ENCODE data around the gene CHCHD6. TPM values are rescaled to one million over a fixed set of nuclear protein-coding genes. Genes with fewer than 3 reads are reported as not detected.

The CHCHD6 gene
- total and polyA plus RNA-seq, 4 donors: 22.5 to 70.2 (median 49.7) TPM

DNA sequence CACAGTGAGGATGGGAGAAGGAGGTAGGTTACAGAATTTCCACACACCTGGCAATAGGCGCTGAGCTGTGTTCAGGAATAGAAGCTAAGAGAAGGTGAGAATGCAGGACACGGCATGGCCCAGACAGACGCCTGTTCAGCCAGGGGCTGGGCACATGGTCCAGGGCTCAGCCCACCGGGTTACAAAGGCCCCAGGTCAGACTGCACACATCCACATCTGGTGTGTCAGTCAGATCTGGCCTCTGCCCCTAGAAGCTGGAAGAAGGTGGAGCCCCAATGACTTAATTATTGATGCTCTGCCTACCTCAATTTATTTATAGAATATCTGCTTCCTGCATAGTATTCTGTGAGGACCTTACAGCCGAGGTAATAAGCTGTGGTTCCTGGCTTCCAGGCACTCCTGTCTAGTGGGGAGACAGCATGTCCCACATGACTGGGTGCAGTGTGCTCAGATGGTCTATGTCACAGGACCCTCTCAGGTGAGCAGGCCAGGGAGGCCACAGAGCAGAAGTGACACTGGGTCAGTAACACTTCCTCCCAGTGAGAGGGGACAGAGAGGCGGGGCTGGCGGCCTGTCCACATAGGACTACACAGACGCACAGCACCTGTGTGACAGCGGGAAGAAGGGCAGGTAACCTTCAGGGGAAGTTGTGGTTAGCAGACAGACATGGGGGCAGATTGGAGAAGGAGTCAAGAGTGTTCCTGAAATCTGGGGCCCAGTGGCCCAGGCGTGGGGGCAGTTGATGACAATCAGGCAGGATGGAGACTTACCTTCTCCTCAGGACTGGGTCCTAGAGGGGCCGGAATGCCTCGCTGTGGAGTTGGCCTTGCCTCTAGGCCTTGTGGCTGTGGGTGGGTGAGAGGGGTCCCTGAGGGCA, 240.3 kb downstream of the CHCHD6 start:
- no peak for DNase-seq (ENCODE audit: low read depth in 4 of 6, low spot score in 6 of 6)
- Histone ChIP-seq H3K27ac (ENCODE audit: low read depth, low read length) (no peak overlapping the region), H3K9me3 (ENCODE audit: control insufficient read depth, insufficient read depth, low read length) (no peaks in the 10 kb centered on the region), H3K36me3 (ENCODE audit: control insufficient read depth, insufficient read depth, low read length) (peaks cover 9% of the 10 kb centered on the region), H3K4me1 (ENCODE audit: control insufficient read depth, insufficient read depth, low read length) (peaks cover 23% of the 10 kb centered on the region), H3K4me3 (ENCODE audit: low read depth, low read length) (no peak overlapping the region), H3K27me3 (ENCODE audit: control insufficient read depth, insufficient read depth, low read length) (no peaks in the 10 kb centered on the region)
- 97% methylated on average over 11 of the region's 12 CpGs for WGBS (ENCODE audit: insufficient coverage)

DNA sequence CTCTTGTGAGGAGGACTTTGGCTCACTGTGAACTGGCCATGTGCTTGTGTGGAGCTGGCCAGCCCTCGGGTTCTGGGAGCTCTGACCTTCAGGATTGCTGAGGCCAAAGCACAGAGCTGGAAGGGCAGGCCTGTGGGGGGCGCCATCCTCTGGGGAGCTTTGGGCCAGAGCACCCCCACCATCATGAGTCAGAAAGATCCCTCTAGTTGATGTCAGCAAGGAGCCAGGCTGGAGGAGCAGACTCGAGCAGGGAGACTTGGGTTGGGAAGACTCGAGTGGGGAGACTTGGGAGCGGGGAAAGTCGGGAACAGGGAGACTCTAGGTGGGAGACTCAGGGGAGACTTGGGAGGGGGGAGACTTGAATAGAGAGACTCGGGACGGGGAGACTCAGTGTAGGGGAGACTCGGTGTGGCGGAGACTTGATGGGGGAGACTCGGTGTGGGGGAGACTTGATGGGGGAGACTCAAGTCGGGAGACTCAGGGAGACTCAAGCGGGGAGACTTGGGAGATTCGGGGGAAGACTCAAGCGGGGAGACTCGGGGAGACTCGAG, 241.2 kb downstream of the CHCHD6 start:
- H3K27me3 ChIP-seq (ENCODE audit: control insufficient read depth, insufficient read depth, low read length): no peaks in the 10 kb centered on the region
- H3K27ac ChIP-seq (ENCODE audit: low read depth, low read length): no peak overlapping the region

GRCh38 chr3:126945891-126946290, 241.9 kb downstream of the CHCHD6 start:
- H3K36me3 ChIP-seq (ENCODE audit: control insufficient read depth, insufficient read depth, low read length): peaks cover 10% of the 10 kb centered on the region

More for the DNA sequence above, 241.2 kb downstream of the CHCHD6 start:
- Histone ChIP-seq H3K36me3 (ENCODE audit: control insufficient read depth, insufficient read depth, low read length) (peaks cover 10% of the 10 kb centered on the region), H3K9me3 (ENCODE audit: control insufficient read depth, insufficient read depth, low read length) (no peaks in the 10 kb centered on the region), H3K4me3 (ENCODE audit: low read depth, low read length) (no peak overlapping the region), H3K4me1 (ENCODE audit: control insufficient read depth, insufficient read depth, low read length) (peaks cover 25% of the 10 kb centered on the region)
- 92% methylated on average over 16 of the region's 17 CpGs for WGBS (ENCODE audit: insufficient coverage)
- DNase-seq (ENCODE audit: low read depth in 4 of 6, low spot score in 6 of 6): no peak

GRCh38 chr3:126946405-126946804, 242.4 kb downstream of the CHCHD6 start:
- peaks cover 10% of the 10 kb centered on the region for H3K36me3 ChIP-seq (ENCODE audit: control insufficient read depth, insufficient read depth, low read length)
- H3K4me1 ChIP-seq (ENCODE audit: control insufficient read depth, insufficient read depth, low read length): peaks cover 25% of the 10 kb centered on the region
- H3K4me3 ChIP-seq (ENCODE audit: low read depth, low read length): no peak overlapping the region
- no peaks in the 10 kb centered on the region for H3K9me3 ChIP-seq (ENCODE audit: control insufficient read depth, insufficient read depth, low read length)
- no peak for DNase-seq (ENCODE audit: low read depth in 4 of 6, low spot score in 6 of 6)
- whole genome bisulfite sequencing (ENCODE audit: insufficient coverage): 60% methylated on average over 10 of the region's 11 CpGs
- no peaks in the 10 kb centered on the region for H3K27me3 ChIP-seq (ENCODE audit: control insufficient read depth, insufficient read depth, low read length)
- H3K27ac ChIP-seq (ENCODE audit: low read depth, low read length): no peak overlapping the region

More at GRCh38 chr3:126945891-126946290, 241.9 kb downstream of the CHCHD6 start:
- Histone ChIP-seq H3K9me3 (ENCODE audit: control insufficient read depth, insufficient read depth, low read length) (no peaks in the 10 kb centered on the region), H3K27ac (ENCODE audit: low read depth, low read length) (no peak overlapping the region), H3K4me3 (ENCODE audit: low read depth, low read length) (no peak overlapping the region), H3K4me1 (ENCODE audit: control insufficient read depth, insufficient read depth, low read length) (peaks cover 25% of the 10 kb centered on the region), H3K27me3 (ENCODE audit: control insufficient read depth, insufficient read depth, low read length) (no peaks in the 10 kb centered on the region)
- WGBS (ENCODE audit: insufficient coverage): 83% methylated on average over 6 of the region's 9 CpGs
- no peak for DNase-seq (ENCODE audit: low read depth in 4 of 6, low spot score in 6 of 6)

DNA sequence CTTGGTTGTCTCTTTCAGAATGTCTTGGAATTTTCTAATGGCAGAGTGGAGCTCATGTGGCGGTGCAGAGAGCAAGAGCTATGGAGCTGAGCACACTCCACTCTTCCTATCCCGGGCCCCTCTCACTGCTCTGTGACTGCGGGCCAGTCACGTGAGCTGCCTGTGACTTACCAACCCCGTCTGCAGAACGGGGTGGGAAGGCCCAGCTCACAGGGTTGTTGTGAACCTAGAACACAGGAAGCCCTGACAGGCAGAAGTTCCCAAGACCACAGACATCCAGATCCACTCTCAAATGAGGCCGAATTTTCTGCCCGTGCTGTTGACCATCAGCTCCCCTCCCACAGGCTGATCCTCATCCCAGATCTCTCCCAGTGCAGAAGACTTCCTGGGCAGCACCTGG, 243.4 kb downstream of the CHCHD6 start:
- no peaks in the 10 kb centered on the region for H3K9me3 ChIP-seq (ENCODE audit: control insufficient read depth, insufficient read depth, low read length)
- no peak for DNase-seq (ENCODE audit: low read depth in 4 of 6, low spot score in 6 of 6)
- H3K36me3 ChIP-seq (ENCODE audit: control insufficient read depth, insufficient read depth, low read length): peaks cover 10% of the 10 kb centered on the region
- H3K4me3 ChIP-seq (ENCODE audit: low read depth, low read length): no peak overlapping the region
- H3K4me1 ChIP-seq (ENCODE audit: control insufficient read depth, insufficient read depth, low read length): peaks cover 25% of the 10 kb centered on the region
- H3K27ac ChIP-seq (ENCODE audit: low read depth, low read length): no peak overlapping the region
- WGBS (ENCODE audit: insufficient coverage): 78% methylated on average over 8 of the region's 8 CpGs
- no peaks in the 10 kb centered on the region for H3K27me3 ChIP-seq (ENCODE audit: control insufficient read depth, insufficient read depth, low read length)

DNA sequence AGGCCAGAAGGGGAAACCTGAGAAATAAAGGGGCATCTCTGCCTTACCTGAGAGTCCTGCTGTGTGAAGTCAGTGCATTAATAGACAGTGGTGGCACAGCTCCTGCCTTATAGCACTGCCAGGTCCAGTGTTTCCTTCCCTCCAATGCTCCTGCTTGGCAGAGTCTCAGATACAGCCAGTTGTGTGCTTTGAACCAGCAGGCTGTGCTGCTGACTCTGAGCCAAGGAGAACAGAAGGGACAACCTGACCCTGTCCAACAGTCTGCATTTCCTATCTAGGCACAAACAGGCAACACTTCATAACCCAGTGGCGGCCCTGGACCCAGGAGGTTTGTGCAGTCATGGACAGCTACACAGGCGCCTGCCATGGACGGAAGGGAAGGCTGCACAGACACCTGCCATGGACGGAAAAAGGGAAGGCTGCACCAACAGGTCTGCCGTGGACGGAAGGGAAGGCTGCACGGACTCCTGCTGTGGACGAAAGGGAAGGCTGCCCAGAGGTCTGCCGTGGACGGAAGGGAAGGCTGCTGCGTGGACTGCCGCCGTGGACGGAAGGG, 245.0 kb downstream of the CHCHD6 start:
- Histone ChIP-seq H3K27ac (ENCODE audit: low read depth, low read length) (no peak overlapping the region), H3K4me3 (ENCODE audit: low read depth, low read length) (no peak overlapping the region), H3K4me1 (ENCODE audit: control insufficient read depth, insufficient read depth, low read length) (peaks cover 25% of the 10 kb centered on the region), H3K9me3 (ENCODE audit: control insufficient read depth, insufficient read depth, low read length) (no peaks in the 10 kb centered on the region), H3K27me3 (ENCODE audit: control insufficient read depth, insufficient read depth, low read length) (no peaks in the 10 kb centered on the region), H3K36me3 (ENCODE audit: control insufficient read depth, insufficient read depth, low read length) (peaks cover 15% of the 10 kb centered on the region)
- peak in 2 of 6 donors; percentile 66 to 68 for DNase-seq (ENCODE audit: low read depth in 4 of 6, low spot score in 6 of 6)
- 83% methylated on average over 14 of the region's 14 CpGs for WGBS (ENCODE audit: insufficient coverage)

DNA sequence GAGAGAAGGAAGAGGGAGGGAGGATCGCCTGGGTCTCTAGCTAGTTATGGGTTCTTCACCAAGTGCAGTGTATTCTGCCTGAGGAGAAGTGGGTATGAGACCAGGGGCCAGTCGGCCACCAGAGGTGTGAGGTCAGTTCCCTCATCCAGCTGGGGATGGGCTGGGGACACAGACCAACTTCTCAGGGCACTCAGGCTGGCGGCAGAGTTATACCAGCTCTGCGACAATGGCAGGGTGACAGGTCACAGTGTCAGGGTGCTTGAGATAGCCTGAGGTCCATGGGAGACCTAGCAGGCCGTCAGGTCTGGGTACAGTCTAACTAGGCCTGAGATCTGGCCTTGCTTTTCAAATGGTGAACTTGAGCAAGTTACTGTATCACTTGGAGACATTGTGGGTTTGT, 247.5 kb downstream of the CHCHD6 start:
- DNase-seq (ENCODE audit: low read depth in 4 of 6, low spot score in 6 of 6): no peak
- Histone ChIP-seq H3K27ac (ENCODE audit: low read depth, low read length) (no peak overlapping the region), H3K27me3 (ENCODE audit: control insufficient read depth, insufficient read depth, low read length) (no peaks in the 10 kb centered on the region), H3K4me3 (ENCODE audit: low read depth, low read length) (no peak overlapping the region), H3K36me3 (ENCODE audit: control insufficient read depth, insufficient read depth, low read length) (peaks cover 17% of the 10 kb centered on the region), H3K9me3 (ENCODE audit: control insufficient read depth, insufficient read depth, low read length) (no peaks in the 10 kb centered on the region), H3K4me1 (ENCODE audit: control insufficient read depth, insufficient read depth, low read length) (peaks cover 16% of the 10 kb centered on the region)
- 97% methylated on average over 5 of the region's 5 CpGs for whole genome bisulfite sequencing (ENCODE audit: insufficient coverage)

DNA sequence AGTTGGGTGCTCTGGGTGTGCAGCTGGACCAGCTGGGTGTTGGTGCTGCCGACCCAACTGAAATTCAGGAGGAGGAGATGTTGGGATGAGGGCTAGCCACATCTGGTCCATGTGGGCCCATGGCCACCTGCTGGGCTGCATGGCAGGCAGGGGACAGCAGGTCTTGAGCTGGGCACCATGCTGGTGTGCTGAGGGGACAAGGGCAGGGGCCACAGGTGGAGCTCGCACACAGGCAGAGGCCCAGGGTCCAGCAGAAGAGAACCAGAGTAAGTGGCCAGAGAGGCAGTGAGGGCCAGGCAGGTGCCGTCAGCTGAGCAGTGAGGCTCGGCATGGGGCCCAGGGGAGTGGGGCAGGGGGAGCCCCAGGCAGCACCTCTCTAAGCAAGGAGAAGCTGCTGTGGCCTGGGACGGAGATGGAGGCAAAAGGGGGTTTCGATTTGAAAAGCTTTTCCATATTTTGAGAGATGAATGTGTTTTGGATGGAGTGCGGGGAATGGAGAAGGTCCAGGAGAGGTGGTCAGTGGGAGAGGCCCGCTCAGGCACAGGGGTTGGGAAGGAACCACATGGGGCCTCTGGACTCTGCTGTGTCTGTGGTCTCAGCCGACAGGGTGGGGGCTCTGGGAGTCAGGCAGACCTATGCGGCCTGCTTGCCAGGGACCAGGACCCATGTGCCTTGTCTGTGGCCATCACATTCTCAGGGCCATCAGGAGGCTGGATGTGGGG, 248.4 kb downstream of the CHCHD6 start:
- Histone ChIP-seq H3K9me3 (ENCODE audit: control insufficient read depth, insufficient read depth, low read length) (no peaks in the 10 kb centered on the region), H3K4me1 (ENCODE audit: control insufficient read depth, insufficient read depth, low read length) (peaks cover 8% of the 10 kb centered on the region), H3K27ac (ENCODE audit: low read depth, low read length) (no peak overlapping the region), H3K27me3 (ENCODE audit: control insufficient read depth, insufficient read depth, low read length) (no peaks in the 10 kb centered on the region), H3K4me3 (ENCODE audit: low read depth, low read length) (no peak overlapping the region), H3K36me3 (ENCODE audit: control insufficient read depth, insufficient read depth, low read length) (peaks cover 20% of the 10 kb centered on the region)
- WGBS (ENCODE audit: insufficient coverage): over 99% methylated on average over 10 of the region's 10 CpGs
- no peak for DNase-seq (ENCODE audit: low read depth in 4 of 6, low spot score in 6 of 6)

GRCh38 chr3:126952983-126953660, 249.1 kb downstream of the CHCHD6 start:
- Histone ChIP-seq H3K9me3 (ENCODE audit: control insufficient read depth, insufficient read depth, low read length) (no peaks in the 10 kb centered on the region), H3K27me3 (ENCODE audit: control insufficient read depth, insufficient read depth, low read length) (no peaks in the 10 kb centered on the region), H3K4me1 (ENCODE audit: control insufficient read depth, insufficient read depth, low read length) (peaks cover 8% of the 10 kb centered on the region), H3K27ac (ENCODE audit: low read depth, low read length) (no peak overlapping the region), H3K4me3 (ENCODE audit: low read depth, low read length) (no peak overlapping the region), H3K36me3 (ENCODE audit: control insufficient read depth, insufficient read depth, low read length) (peaks cover 27% of the 10 kb centered on the region)
- DNase-seq (ENCODE audit: low read depth in 4 of 6, low spot score in 6 of 6): no peak
- WGBS (ENCODE audit: insufficient coverage): 92% methylated on average over 12 of the region's 12 CpGs
